Daoy (cell line): Measurements from ENCODE around the gene FAM200C. TPM values are rescaled to one million over a fixed set of nuclear protein-coding genes. Genes with fewer than 3 reads are reported as not detected.

Experiments
- total RNA-seq: library from RNA; depleted of rRNA; stranded (reverse); fragments of >200 nt; shearing (Covaris generic); gene quantifications from 2 replicates; pipeline ENCODE4 v1.2.3, GENCODE V29; 2014; rRNA removed

Gene FAM200C
- total RNA-seq, 1 experiment from 2014 or later, result 8.5 TPM

Other genes with a start within 250 kb of the FAM200C start
- 5.7 and 10.7 TPM in 2 replicates for gene FABP6, start 170.5 kb downstream of the FAM200C start, total RNA-seq
- 6.1 and 7.0 TPM in 2 replicates for gene CCNJL, start 87.5 kb downstream of the FAM200C start, total RNA-seq
- gene C1QTNF2, start 29.4 kb downstream of the FAM200C start, total RNA-seq, result 2.8 and 3.0 TPM in 2 replicates
- 62.4 and 64.4 TPM in 2 replicates for gene SLU7, start 19.0 kb upstream of the FAM200C start, total RNA-seq
- 497 and 636 TPM in 2 replicates for gene PTTG1, start 21.8 kb upstream of the FAM200C start, total RNA-seq